GM19395 (cell line): ENCODE results near the gene DCHS2.
"Not testable (repeated sequence)": the region's sequence is repeated elsewhere in the genome, so short reads cannot be mapped to it uniquely, and the experiment has no call there.

Source experiments
- ATAC-seq: cut with Tn5 transposase; IDR thresholded peaks from one replicate; pipeline ENCODE4 v1.9.1; 2021; ENCODE audit warnings: mild to moderate bottlenecking, moderate library complexity; ENCODE audit not compliant: unreplicated experiment

Gene DCHS2

GRCh38 chr4:154231806-154232478, 259.7 kb downstream of the DCHS2 start:
- no peak for ATAC-seq

DNA sequence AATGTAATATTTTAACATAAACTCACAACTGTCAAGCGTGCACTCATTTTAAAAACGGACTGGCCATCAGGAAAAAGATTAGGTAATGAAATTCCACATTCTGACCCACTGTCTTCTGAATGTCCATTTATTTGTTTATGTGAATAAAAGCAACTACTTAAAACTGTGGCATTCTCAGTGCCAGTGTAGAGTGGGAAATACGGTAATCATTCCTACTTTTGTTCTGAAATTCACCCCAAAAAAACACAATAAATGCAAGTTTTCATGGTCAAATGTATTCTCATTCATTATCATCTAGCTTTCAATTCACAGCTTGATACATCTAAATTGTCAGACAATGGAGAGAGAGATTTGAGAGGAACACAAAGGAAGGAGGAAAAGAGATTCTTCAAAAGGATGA, 260.9 kb downstream of the DCHS2 start:
- ATAC-seq: no peak

DNA sequence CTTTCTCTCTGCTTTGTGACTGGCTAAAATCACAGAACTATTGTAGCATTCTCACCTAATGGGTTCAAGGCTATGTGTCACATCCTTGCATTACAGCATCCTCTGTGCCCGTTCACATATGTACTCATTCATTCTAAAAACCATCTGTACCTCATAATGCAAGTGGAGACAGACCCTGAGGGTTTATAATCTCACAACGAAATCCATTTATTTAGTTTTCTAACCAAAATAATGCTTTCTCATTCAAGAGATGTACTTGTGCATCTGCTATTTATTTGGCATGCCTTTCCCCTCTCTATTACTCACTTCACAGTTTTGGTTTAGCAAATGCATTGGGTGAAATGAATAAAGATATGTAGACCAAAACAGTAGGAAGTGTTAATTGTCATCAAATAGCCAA, 261.5 kb downstream of the DCHS2 start:
- no peak for ATAC-seq

DNA sequence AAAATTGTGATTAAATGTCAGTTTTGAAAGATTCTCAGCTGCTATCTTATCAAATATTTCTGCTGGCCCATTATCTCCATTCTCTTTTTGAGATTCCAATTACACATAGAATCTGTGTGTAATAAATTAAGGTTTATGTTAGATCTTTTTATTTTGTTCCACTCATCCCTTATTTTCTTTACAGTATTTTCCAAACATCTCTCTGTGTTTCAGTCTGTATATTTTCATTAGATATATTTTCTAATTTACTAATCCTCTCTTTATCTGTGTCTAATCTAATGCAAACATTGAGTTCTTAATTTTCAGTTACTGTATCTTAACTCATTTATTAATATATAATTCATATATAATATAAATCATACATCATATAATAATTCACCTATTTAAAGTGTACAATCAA, 268.7 kb downstream of the DCHS2 start:
- ATAC-seq: no peak

DNA sequence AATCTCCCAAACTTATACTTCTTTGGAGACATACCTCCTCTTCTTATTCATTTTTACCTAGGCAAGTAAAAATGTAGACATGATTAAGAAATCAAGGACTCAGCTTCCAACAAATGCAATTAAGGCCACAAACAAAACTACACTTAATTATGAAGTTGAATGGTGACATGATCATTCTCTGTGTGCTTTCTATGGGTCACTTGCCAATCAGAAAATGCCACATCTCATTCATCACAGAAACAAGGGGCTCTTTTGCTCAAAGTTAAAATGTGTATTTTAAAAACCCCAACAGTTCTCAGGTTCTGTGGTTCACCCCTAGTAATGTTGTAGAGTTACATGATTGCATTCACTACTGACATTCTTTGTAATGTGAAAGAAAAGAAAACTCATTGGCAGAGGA, 273.5 kb downstream of the DCHS2 start:
- no peak for ATAC-seq

DNA sequence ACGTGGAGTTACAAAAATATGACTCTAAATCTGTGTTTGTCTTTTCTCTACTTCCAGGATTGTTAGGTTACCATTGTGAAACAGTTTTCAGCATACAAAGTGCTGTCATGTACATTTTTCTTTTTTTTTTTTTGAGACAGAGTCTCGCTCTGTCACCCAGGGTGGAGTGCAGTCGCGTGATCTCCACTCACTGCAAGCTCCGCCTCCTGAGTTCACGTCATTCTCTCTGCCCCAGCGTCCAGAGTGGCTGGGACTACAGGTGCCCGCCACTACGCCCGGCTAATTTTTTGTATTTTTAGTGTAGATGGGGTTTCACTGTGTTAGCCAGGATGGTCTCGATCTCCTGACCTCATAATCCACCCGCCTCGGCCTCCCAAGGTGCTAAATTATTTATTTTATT, 274.2 kb downstream of the DCHS2 start:
- ATAC-seq: not testable (repeated sequence)

- ATAC-seq: no peak
Measured at GRCh38 chr4:154211506-154211905, 280.1 kb downstream of the DCHS2 start.

- no peak for ATAC-seq
Measured at GRCh38 chr4:154208424-154208823, 283.2 kb downstream of the DCHS2 start.

DNA sequence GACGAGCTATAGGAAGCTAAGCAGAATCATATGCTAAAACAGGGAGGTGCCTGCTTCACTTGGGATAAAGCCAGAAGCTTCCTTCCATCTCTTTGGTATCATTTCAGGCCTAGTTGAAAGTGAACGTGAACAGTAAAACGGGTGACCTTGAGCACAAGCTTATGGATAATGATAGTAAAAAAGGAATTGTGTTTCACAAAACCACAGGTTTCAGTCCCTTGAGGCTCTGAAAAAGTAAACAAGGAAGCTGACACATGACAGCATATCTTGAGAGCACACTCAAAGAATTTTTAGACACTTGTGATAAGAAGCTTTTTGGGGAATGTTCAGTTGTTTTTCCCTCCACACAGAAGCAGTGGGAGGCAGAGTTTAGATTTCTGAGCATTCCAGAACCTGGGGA, 286.1 kb downstream of the DCHS2 start:
- ATAC-seq: no peak

DNA sequence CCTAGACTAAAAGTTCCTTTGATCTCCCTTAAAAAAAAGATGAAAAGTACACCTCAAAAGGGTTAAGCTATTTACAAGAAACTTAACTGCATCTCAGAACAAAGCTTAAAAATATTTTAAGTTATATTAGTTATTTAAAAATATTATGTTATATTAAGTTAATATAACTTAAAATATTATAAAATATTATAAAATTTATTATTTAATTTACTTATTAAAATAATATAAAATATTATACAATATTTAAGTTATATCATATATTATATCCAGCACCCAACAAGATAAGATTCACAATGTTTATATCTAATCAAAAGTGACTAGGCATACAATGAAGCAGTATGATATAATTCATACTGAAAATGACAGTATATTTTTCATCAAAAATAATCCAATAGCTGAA, 296.9 kb downstream of the DCHS2 start:
- no peak for ATAC-seq

DNA sequence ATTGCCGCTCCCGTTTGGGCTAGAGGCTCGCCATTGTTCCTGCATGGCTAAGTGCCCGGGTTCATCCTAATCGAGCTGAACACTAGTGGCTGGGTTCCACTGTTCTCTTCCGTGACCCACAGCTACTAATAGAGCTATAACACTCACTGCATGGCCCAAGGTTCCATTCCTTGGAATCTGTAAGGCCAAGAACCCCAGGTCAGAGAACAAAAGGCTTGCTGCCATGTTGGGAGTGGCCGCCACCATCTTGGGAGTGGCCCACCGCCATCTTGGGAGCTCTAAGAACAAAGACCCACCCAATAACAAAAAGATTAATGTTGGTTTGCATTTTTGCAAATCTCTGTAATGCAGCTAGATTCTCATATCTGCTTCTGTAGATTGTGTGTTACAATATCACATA, 299.0 kb downstream of the DCHS2 start:
- ATAC-seq: no peak

- ATAC-seq: no peak
Measured at GRCh38 chr4:154189346-154189745, 302.3 kb downstream of the DCHS2 start.

DNA sequence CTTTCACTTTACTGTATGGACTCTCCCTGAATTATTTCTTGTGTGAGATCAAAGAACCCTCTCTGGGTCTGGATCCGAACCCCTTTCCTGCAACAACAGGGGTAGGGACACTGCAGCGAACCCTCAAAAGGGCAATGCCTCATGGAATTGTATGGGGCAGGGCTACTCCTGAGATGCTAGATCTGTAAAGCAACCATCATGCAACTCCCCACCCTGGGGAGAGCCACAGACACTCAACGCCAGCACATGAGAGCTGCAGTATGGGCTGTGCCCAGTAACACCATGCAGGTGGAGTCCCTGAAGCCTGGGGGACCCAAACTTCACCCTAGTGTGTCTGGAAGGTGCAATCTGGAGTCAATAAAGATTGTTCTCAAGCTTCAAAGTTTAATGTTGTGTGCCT, 304.7 kb downstream of the DCHS2 start:
- ATAC-seq: no peak

DNA sequence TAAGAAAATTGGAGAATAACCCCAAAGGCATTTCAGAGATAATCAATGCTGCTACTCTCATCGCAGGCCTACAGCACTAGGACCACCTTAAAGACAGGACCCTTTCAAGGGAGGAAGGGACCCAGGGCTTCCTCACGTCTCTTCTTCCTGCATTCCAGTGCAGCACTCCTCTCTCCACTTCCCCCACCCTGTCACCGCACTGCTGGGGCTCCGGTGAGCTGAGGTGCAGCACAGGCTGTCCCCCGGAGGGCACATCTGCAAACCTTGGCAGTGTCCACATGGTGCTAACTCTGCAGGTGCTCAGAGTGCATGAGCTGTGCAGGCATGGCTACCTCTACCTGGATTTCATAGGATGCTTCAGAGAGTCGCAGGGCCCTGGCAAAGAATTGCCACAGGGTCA, 305.6 kb downstream of the DCHS2 start:
- no peak for ATAC-seq

DNA sequence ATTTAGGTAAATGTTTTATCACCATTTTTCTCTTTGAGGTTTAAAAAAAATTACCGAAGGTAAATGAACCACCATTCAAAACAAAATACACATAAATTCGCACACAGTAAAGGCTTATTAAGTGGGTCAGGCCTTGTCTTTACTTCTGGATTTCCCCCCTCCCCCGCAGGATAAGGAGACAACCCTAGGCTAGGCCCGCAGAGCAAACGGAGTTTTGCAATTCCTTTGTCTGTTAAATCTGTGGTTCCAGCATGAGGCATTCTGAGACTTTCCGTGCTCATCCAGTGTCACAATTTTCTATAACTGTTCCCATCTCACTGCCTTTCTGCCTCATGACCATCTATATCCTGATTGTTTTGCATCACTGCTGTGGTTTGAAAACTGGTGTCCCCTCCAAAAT, 307.4 kb downstream of the DCHS2 start:
- no peak for ATAC-seq

- ATAC-seq: no peak
Measured at GRCh38 chr4:154183264-154183663, 308.3 kb downstream of the DCHS2 start.
